ENCODE measurements around the gene ATL2.

Gene ATL2

GRCh38 chr2:38417745-38418689, 40.9 kb upstream of the ATL2 start (continued):
- 0 out of 2 replicates have a peak, but pooled peaks have one; percentile 39 for TF ChIP-seq ZNF692 (tag by site-specific recombination; IDR thresholded peaks at IDR 0.05)

- CTCF ChIA-PET = interaction anchor here (0.7 kb wide), 1 partner anchor 98 kb away, joined by 3 read pairs; no protein-coding TSS in a partner anchor
- no peaks in the 10 kb centered on the region for H3K4me1 ChIP-seq (ENCODE audit: control insufficient read depth, insufficient read depth, low read length)
- no peaks in the 10 kb centered on the region for H3K9me3 ChIP-seq (ENCODE audit: control insufficient read depth, insufficient read depth, low read depth, low read length)
- no peak overlapping the region for H3K4me3 ChIP-seq (ENCODE audit: low read depth, low read length)
- no peak for TF ChIP-seq FEZF1 (tag by site-specific recombination; IDR thresholded peaks at IDR 0.05)
- H3K36me3 ChIP-seq (ENCODE audit: control insufficient read depth in 2 of 2, insufficient read depth in 1 of 2, low read length in 2 of 2) = no peaks in the 10 kb centered on the region
- POLR2A ChIA-PET = no interaction called here
- H3K27ac ChIP-seq (ENCODE audit: extremely low read depth, low read depth, low read length) = no peak overlapping the region
Observed at GRCh38 chr2:38416296-38417036, 39.4 kb upstream of the ATL2 start.

DNA sequence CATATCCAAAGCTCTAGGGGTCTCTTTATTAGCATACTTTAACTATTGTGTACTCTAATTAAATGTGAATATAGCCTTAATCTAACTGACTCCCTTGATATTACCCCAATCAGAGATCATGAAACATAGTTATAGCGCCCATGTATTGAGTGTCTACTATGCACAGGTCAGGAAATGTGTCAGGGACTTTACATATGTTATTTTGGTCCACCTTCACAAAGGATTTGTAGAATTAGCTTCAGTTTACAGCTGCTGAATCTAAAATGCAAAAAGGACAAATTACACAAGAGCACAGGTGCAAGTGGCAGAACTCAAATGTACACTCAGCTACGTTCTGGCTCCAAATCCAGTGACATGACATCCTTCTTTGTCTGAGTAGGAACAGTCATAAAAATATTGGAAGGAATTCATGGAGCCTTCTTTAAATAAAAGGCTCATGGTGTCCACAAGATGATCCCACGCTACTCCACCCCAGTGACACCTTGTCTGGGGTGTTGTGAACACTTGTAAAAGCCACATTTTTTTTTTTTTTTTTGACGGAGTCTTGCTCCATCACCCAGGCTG, 38.7 kb upstream of the ATL2 start:
- ChIA-PET CTCF (interaction anchor here (0.6 to 0.7 kb wide), 2 partner anchors 14 to 97 kb away, joined by 3 read pairs; no protein-coding TSS in a partner anchor), POLR2A (no interaction called here)
- no peak overlapping the region for H3K27ac ChIP-seq (ENCODE audit: extremely low read depth, low read depth, low read length)
- no peak overlapping the region for H3K4me3 ChIP-seq (ENCODE audit: low read depth, low read length)
- H3K9me3 ChIP-seq (ENCODE audit: control insufficient read depth, insufficient read depth, low read depth, low read length) = no peaks in the 10 kb centered on the region
- no peaks in the 10 kb centered on the region for H3K4me1 ChIP-seq (ENCODE audit: control insufficient read depth, insufficient read depth, low read length)
- no peaks in the 10 kb centered on the region for H3K36me3 ChIP-seq (ENCODE audit: control insufficient read depth in 2 of 2, insufficient read depth in 1 of 2, low read length in 2 of 2)
- TF ChIP-seq ZNF423 (tag by site-specific recombination; IDR thresholded peaks at IDR 0.05) (no peak), WT1 (tag by site-specific recombination; IDR thresholded peaks at IDR 0.05) (no peak), ZNF274 (IDR thresholded peaks at IDR 0.05; ENCODE audit: low read length) (no peak), ZNF274 (tag by site-specific recombination; IDR thresholded peaks at IDR 0.05; ENCODE audit: borderline replicate concordance) (no peak), ZNF302 (tag by site-specific recombination; IDR thresholded peaks at IDR 0.05; ENCODE audit: low read depth) (no peak), ZNF16 (tag by site-specific recombination; IDR thresholded peaks at IDR 0.05; ENCODE audit: low read depth) (no peak), ZBTB11 (tag by site-specific recombination; conservative IDR thresholded peaks at IDR 0.05; ENCODE audit: low read depth) (no peak), ZNF157 (tag by site-specific recombination; IDR thresholded peaks at IDR 0.05) (no peak), ZNF324 (tag by site-specific recombination; IDR thresholded peaks at IDR 0.05) (no peak), MZF1 (tag by site-specific recombination; IDR thresholded peaks at IDR 0.05; ENCODE audit: borderline replicate concordance) (no peak), ZSCAN4 (tag by site-specific recombination; IDR thresholded peaks at IDR 0.05) (no peak), SP7 (tag by site-specific recombination; IDR thresholded peaks at IDR 0.05) (no peak), ZNF76 (tag by site-specific recombination; IDR thresholded peaks at IDR 0.05; ENCODE audit: borderline replicate concordance, low read depth) (no peak), ZNF621 (tag by site-specific recombination; IDR thresholded peaks at IDR 0.05) (no peak), ZNF560 (tag by site-specific recombination; IDR thresholded peaks at IDR 0.05; ENCODE audit: borderline replicate concordance) (no peak), ZNF692 (tag by site-specific recombination; IDR thresholded peaks at IDR 0.05) (no peak), ZNF776 (tag by site-specific recombination; IDR thresholded peaks at IDR 0.05; ENCODE audit: borderline replicate concordance) (no peak), BCL11A (tag by site-specific recombination; IDR thresholded peaks at IDR 0.05; ENCODE audit: low read depth) (no peak), INSM2 (tag by site-specific recombination; IDR thresholded peaks at IDR 0.05) (no peak)

All from HEK293 (cell line).